ENCODE results near the gene HDGFL2.

DNA sequence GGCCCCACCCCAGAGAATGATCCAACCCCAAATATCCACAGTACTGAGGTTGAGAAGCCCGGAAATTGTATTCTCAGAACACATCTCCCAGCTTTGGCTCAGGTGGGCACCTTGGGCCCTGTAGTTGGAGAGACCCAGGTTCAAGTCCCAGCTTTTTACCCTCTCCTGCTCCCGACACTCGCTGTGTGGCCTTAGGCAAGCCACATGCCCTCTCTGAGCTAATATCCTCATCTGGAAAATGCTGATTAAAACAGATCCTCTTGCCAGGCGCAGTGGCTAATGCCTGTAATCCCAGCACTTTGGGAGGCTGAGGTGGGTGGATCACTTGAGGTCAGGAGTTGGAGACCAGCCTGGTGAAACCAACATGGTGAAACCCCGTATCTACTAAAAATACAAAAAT, 43.6 kb downstream of the HDGFL2 start:
- TF ChIP-seq, protein P1, sequence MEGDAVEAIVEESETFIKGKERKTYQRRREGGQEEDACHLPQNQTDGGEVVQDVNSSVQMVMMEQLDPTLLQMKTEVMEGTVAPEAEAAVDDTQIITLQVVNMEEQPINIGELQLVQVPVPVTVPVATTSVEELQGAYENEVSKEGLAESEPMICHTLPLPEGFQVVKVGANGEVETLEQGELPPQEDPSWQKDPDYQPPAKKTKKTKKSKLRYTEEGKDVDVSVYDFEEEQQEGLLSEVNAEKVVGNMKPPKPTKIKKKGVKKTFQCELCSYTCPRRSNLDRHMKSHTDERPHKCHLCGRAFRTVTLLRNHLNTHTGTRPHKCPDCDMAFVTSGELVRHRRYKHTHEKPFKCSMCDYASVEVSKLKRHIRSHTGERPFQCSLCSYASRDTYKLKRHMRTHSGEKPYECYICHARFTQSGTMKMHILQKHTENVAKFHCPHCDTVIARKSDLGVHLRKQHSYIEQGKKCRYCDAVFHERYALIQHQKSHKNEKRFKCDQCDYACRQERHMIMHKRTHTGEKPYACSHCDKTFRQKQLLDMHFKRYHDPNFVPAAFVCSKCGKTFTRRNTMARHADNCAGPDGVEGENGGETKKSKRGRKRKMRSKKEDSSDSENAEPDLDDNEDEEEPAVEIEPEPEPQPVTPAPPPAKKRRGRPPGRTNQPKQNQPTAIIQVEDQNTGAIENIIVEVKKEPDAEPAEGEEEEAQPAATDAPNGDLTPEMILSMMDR (IDR thresholded peaks at IDR 0.05; ENCODE audit: low read depth, low read length, missing input control): no peak
- TF ChIP-seq SP1 (IDR thresholded peaks at IDR 0.05) (no peak), TAF1 (conservative IDR thresholded peaks at IDR 0.05) (no peak), EGR1 (IDR thresholded peaks at IDR 0.05; ENCODE audit: low read depth in 2 of 2) (no peak), HNF4A (conservative IDR thresholded peaks at IDR 0.05) (no peak), RAD21 (IDR thresholded peaks at IDR 0.05) (no peak)
- TF ChIP-seq, protein P2, sequence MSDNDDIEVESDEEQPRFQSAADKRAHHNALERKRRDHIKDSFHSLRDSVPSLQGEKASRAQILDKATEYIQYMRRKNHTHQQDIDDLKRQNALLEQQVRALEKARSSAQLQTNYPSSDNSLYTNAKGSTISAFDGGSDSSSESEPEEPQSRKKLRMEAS (IDR thresholded peaks at IDR 0.05): no peak
- TF ChIP-seq, protein P3, sequence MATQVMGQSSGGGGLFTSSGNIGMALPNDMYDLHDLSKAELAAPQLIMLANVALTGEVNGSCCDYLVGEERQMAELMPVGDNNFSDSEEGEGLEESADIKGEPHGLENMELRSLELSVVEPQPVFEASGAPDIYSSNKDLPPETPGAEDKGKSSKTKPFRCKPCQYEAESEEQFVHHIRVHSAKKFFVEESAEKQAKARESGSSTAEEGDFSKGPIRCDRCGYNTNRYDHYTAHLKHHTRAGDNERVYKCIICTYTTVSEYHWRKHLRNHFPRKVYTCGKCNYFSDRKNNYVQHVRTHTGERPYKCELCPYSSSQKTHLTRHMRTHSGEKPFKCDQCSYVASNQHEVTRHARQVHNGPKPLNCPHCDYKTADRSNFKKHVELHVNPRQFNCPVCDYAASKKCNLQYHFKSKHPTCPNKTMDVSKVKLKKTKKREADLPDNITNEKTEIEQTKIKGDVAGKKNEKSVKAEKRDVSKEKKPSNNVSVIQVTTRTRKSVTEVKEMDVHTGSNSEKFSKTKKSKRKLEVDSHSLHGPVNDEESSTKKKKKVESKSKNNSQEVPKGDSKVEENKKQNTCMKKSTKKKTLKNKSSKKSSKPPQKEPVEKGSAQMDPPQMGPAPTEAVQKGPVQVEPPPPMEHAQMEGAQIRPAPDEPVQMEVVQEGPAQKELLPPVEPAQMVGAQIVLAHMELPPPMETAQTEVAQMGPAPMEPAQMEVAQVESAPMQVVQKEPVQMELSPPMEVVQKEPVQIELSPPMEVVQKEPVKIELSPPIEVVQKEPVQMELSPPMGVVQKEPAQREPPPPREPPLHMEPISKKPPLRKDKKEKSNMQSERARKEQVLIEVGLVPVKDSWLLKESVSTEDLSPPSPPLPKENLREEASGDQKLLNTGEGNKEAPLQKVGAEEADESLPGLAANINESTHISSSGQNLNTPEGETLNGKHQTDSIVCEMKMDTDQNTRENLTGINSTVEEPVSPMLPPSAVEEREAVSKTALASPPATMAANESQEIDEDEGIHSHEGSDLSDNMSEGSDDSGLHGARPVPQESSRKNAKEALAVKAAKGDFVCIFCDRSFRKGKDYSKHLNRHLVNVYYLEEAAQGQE (IDR thresholded peaks at IDR 0.05): no peak
- TF ChIP-seq, protein P4, sequence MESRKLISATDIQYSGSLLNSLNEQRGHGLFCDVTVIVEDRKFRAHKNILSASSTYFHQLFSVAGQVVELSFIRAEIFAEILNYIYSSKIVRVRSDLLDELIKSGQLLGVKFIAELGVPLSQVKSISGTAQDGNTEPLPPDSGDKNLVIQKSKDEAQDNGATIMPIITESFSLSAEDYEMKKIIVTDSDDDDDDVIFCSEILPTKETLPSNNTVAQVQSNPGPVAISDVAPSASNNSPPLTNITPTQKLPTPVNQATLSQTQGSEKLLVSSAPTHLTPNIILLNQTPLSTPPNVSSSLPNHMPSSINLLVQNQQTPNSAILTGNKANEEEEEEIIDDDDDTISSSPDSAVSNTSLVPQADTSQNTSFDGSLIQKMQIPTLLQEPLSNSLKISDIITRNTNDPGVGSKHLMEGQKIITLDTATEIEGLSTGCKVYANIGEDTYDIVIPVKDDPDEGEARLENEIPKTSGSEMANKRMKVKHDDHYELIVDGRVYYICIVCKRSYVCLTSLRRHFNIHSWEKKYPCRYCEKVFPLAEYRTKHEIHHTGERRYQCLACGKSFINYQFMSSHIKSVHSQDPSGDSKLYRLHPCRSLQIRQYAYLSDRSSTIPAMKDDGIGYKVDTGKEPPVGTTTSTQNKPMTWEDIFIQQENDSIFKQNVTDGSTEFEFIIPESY (IDR thresholded peaks at IDR 0.05): no peak

Measured in liver (tissue), 3 donors.